BJ (cell line): ENCODE measurements around the gene PTPRK. TPM values are rescaled to one million over a fixed set of nuclear protein-coding genes. Genes with fewer than 3 reads are reported as not detected.

ENCODE experiments used
- CTCF ChIA-PET: fragments of 350-600 bp; formaldehyde crosslinking; extraction: SDS; loops from one replicate; lab custom pipeline; 2021; ENCODE audit warnings: antibody characterized with exemption, inconsistent platforms; lab: Yijun Ruan, JAX
- POLR2A ChIA-PET: fragments of 300-600 bp; sonication (Branson Sonifier 250); formaldehyde crosslinking; extraction: SDS; loops from one replicate; lab custom pipeline; 2021; ENCODE audit warnings: antibody characterized with exemption; lab: Charles Lee
- DNase-seq: peaks from one replicate; pipeline ENCODE4 v3.0.0-alpha.2; 2011; ENCODE audit warnings: low read depth
- H3K27me3 ChIP-seq: 2 replicates; pipeline ENCODE4 v1.6.0; 2011; ENCODE audit warnings: low read length; ENCODE audit not compliant: control insufficient read depth, insufficient read depth
- H3K36me3 ChIP-seq: 2 replicates; pipeline ENCODE4 v1.5.1; 2011; ENCODE audit warnings: low read length; ENCODE audit not compliant: control insufficient read depth, insufficient read depth
- H3K4me3 ChIP-seq: 2 replicates; pipeline ENCODE4 v1.5.1; 2011; ENCODE audit warnings: low read depth, mild to moderate bottlenecking, control low read depth, low read length
- polyA plus RNA-seq: library from polyadenylated mRNA; depleted of rRNA; stranded (reverse); fragments of >200 nt; gene quantifications from 2 replicates; pipeline ENCODE4 v1.2.3, GENCODE V29; 2011
- TF ChIP-seq, protein P1 (sequence below): IDR thresholded peaks from 2 replicates; pipeline ENCODE4 v1.5.1; 2011; ENCODE audit warnings: low read depth, mild to moderate bottlenecking, control low read depth, inconsistent platforms, low read length, moderate library complexity; ENCODE audit not compliant: insufficient read depth

PTPRK gene
- polyA plus RNA-seq, 1 experiment: 18.5 TPM

DNA sequence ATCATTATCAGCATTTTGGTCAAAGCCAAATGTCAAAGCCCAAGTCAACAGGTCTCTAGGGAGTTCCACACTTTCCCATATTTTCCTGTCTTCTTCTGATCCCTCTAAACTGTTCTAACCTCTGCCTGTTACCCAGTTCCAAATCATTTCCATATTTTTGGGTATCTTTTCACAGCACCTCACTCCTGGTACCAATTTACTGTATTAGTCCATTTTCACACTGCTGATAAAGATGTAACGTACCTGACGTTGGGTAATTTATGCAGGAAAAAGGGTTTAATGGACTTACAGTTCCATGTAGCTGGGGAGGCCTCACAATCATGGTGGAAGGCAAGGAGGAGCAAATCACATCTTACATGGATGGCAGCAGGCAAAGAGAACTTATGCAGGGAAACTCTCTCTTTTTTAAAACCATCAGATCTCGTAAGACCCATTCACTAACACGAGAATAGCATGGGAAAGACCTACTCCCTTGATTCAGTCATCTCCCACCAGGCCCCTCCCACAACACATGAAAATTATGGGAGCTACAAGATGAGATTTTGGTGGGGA, 143.4 kb downstream of the PTPRK start:
- POLR2A ChIA-PET: no interaction called here
- no peak for DNase-seq
- H3K4me3 ChIP-seq: no peak overlapping the region
- no peaks in the 10 kb centered on the region for H3K36me3 ChIP-seq
- no peaks in the 10 kb centered on the region for H3K27me3 ChIP-seq
- TF ChIP-seq, protein P1, sequence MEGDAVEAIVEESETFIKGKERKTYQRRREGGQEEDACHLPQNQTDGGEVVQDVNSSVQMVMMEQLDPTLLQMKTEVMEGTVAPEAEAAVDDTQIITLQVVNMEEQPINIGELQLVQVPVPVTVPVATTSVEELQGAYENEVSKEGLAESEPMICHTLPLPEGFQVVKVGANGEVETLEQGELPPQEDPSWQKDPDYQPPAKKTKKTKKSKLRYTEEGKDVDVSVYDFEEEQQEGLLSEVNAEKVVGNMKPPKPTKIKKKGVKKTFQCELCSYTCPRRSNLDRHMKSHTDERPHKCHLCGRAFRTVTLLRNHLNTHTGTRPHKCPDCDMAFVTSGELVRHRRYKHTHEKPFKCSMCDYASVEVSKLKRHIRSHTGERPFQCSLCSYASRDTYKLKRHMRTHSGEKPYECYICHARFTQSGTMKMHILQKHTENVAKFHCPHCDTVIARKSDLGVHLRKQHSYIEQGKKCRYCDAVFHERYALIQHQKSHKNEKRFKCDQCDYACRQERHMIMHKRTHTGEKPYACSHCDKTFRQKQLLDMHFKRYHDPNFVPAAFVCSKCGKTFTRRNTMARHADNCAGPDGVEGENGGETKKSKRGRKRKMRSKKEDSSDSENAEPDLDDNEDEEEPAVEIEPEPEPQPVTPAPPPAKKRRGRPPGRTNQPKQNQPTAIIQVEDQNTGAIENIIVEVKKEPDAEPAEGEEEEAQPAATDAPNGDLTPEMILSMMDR: no peak
- CTCF ChIA-PET: no interaction called here

DNA sequence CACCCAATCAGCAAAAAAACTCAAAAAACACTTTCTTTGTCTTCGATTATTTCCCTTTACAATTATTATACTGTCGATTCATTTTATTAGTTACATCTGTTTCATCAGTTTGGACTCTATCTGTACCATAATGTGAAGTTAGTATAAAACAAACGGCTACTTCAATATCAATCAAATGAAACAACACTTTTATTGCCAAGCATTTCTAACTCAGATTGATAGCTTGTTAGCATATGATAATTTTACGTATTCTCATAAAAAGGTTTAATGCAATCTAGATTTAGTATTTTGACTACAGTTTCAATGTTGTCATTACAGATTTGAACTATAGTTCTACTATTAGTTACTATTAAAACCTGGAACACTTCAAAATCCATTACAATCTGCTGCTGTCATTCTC, 149.3 kb downstream of the PTPRK start:
- ChIA-PET POLR2A (no interaction called here), CTCF (interaction anchor here (0.7 kb wide), 1 partner anchor 14 kb away, joined by 3 read pairs; no protein-coding TSS in a partner anchor)
- no peaks in the 10 kb centered on the region for H3K27me3 ChIP-seq
- no peaks in the 10 kb centered on the region for H3K36me3 ChIP-seq
- no peak for DNase-seq
- TF ChIP-seq, protein P1: no peak
- H3K4me3 ChIP-seq: no peak overlapping the region

DNA sequence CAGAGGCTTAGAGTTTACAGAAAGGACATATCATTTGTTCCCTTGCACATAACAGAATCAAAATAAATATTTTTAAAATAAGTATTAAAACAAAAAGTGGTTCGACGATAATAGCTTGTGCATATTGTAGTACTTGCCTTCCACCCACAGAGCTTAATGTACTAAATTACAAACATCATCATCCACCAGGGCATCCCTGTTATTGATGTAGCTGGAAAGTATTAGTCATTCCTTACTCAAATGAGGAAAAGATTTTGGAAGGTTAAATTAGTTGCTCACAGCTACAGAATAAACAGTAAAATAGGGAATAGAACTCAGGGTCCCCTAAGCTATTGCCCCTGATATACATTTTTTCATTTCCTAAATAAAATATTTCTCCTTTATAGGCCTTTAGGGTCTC, 150.3 kb downstream of the PTPRK start:
- CTCF ChIA-PET: interaction anchor here (1.2 to 1.3 kb wide), 2 partner anchors 13 to 150 kb away, joined by 3 to 4 read pairs; partner anchors contain the start of gene PTPRK
- no peak overlapping the region for H3K4me3 ChIP-seq
- POLR2A ChIA-PET: no interaction called here
- TF ChIP-seq, protein P1: no peak
- DNase-seq: peak; percentile 39
- no peaks in the 10 kb centered on the region for H3K36me3 ChIP-seq
- H3K27me3 ChIP-seq: no peaks in the 10 kb centered on the region

DNA sequence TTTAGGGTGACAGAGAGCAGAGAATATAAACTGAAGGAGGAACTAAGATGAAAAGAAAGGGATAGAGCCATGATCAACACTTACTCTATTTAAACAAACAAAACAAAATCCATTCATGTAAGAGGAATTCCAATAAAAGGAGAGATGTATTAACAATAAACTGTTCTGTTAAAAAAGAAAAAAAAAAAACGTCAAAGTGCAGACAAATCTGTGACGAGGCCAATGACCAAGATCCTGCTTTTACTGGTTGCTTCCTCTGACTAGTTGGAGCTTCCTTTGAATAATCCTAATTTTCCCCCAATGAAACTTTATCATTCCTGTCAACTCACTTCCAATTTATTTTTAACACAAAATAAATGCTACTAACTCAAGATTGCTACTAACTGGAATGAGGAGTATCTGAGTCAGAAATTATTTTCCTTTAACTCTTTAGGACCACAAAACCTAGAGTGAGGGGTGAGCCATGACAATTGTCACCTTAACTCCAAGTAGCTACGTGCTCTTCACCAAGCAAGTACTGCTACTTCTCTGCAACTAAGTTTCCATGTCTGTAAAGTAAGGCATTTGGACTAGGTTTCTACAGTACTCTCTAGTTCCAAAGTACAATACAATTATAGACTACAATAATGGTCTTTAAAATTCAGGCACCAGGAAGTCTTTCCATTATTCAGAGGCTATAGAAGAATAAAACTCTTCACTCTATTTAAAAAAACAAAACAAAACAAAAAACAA, 152.0 kb downstream of the PTPRK start:
- POLR2A ChIA-PET: no interaction called here
- CTCF ChIA-PET: interaction anchor here (1.3 kb wide), 1 partner anchor 12 kb away, joined by 4 read pairs; no protein-coding TSS in a partner anchor
- H3K27me3 ChIP-seq: no peaks in the 10 kb centered on the region
- H3K36me3 ChIP-seq: no peaks in the 10 kb centered on the region
- TF ChIP-seq, protein P1: no peak
- DNase-seq: peak; percentile 31
- H3K4me3 ChIP-seq: no peak overlapping the region

DNA sequence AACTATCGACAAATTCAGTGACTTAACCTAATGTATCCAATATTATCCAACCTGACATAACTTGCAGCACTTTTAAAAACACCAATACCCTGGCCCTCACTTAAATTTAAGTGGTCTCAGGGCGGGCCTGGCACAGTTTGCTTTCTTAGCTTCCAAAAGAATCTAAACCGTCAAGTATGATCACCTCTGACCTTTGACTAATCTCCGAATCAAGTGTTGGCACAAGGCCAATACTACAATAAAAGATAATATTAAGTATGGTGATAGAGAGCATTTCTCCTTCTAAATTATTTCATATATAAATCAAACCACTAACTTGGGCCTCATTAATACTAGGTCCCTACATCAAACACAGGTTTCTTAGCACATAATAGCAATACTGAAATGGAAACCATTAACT, 153.0 kb downstream of the PTPRK start:
- H3K27me3 ChIP-seq: no peaks in the 10 kb centered on the region
- ChIA-PET POLR2A (no interaction called here), CTCF (no interaction called here)
- DNase-seq: no peak
- no peak overlapping the region for H3K4me3 ChIP-seq
- no peaks in the 10 kb centered on the region for H3K36me3 ChIP-seq
- TF ChIP-seq, protein P1: no peak
